Omental fat pad (tissue), 4 donors: Measurements from ENCODE around the gene ACSL1. TPM values are rescaled to one million over a fixed set of nuclear protein-coding genes. Genes with fewer than 3 reads are reported as not detected.
A peak's percentile ranks its signal among the peaks of the same experiment; 100 is the strongest.

Experiments
- ATAC-seq: fragments of 150-250 bp; one replicate; pipeline ENCODE4 v1.9.1; 2016; ENCODE audit warnings: mild to moderate bottlenecking, moderate library complexity; ENCODE audit not compliant: low FRiP score
- DNase-seq: peaks from one replicate; pipeline ENCODE4 v3.0.0-alpha.2; 2019; ENCODE audit warnings: low spot score
- total RNA-seq, 4 donors: library from RNA; depleted of rRNA; stranded (reverse); fragments of >200 nt; gene quantifications; one replicate each; pipeline ENCODE4 v1.1.0, GENCODE V29; 2016
- TF ChIP-seq, protein P1 (sequence below), 3 donors: fragments of 450-650 bp; IDR thresholded peaks; one replicate each; pipeline ENCODE4 v1.5.1; 2016 to 2017; ENCODE audit warnings: antibody characterized with exemption in 3 of 3, mild to moderate bottlenecking in 3 of 3, moderate library complexity in 2 of 3

Gene ACSL1
- total RNA-seq, 4 donors from 2014 or later, result 577 to 1,142 (median 917) TPM

DNA sequence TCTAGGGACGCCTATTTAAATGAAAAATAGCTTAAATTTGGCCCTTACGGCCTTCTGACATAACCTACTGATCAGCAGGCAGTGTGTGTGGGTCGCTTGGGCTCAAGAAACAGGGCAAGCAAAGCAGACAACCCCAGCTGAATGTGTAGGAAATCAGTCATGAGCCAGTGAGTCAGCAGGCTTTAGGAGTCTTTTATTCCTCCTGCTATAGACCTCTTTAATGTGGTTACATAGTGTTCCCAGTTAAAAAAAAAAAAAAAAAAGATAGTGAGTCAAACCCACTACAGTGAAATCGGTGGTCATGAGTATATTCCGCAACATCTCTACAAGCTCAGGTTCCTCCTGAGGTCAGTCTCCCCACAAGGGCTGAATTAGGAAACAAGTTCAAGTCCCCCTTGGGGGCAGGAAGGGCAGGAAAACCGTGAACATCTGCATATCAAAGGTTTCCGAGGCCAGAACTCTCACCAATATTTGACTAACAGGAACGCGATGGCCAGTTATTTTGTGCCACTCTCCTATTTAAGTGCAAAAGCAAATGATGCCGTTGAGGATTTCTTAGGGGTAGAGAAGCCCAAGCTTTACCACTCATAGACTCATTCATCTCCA lies 32.7 kb downstream of the ACSL1 start:
- DNase-seq, result no peak
- TF ChIP-seq, protein P1, sequence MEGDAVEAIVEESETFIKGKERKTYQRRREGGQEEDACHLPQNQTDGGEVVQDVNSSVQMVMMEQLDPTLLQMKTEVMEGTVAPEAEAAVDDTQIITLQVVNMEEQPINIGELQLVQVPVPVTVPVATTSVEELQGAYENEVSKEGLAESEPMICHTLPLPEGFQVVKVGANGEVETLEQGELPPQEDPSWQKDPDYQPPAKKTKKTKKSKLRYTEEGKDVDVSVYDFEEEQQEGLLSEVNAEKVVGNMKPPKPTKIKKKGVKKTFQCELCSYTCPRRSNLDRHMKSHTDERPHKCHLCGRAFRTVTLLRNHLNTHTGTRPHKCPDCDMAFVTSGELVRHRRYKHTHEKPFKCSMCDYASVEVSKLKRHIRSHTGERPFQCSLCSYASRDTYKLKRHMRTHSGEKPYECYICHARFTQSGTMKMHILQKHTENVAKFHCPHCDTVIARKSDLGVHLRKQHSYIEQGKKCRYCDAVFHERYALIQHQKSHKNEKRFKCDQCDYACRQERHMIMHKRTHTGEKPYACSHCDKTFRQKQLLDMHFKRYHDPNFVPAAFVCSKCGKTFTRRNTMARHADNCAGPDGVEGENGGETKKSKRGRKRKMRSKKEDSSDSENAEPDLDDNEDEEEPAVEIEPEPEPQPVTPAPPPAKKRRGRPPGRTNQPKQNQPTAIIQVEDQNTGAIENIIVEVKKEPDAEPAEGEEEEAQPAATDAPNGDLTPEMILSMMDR (IDR thresholded peaks at IDR 0.05), result no peak
- peak; percentile 69 for ATAC-seq

DNA sequence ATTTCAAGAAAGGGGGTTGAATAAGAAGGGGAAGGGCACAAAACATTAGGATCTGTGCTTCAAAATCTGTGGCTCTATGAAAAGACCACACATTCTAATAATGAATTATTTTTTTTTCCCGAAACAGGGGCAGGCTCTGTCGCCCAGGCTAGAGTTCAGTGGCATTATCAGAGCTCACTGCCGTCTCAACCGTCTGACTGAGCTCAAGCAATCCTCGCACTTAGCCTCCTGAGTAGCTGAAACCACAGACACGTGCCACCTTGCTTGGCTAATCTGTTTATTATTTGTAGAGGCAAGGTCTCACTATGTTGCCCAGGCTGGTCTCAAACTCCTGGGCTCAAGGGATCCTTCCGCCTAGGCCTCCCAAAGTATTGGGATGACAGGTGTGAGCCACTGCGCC lies 33.4 kb downstream of the ACSL1 start:
- ATAC-seq, result no peak
- TF ChIP-seq, protein P1 (IDR thresholded peaks at IDR 0.05), result no peak

DNA sequence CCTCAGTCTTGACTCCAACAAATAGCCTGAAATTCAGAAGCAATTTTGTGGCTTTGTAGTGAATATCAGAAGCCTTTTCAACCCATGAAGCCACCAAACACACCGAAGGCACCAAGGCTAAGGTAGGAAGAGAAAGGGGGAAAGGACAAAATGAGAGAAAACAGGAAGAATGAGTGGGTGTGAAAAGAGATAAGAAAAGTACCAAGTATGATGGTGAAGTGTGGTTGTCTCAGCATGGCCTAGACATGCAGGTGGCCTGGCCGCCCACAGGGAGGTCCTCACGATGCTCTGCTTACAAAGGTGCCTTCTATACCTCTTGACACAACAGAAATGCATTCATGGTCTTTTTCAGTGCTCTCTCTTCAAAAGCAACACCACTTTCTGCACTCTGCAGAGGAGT lies 34.9 kb downstream of the ACSL1 start:
- DNase-seq (no peak), ATAC-seq (no peak)
- TF ChIP-seq, protein P1 (IDR thresholded peaks at IDR 0.05), result no peak

More for the DNA sequence above, 33.4 kb downstream of the ACSL1 start:
- DNase-seq, result no peak

DNA sequence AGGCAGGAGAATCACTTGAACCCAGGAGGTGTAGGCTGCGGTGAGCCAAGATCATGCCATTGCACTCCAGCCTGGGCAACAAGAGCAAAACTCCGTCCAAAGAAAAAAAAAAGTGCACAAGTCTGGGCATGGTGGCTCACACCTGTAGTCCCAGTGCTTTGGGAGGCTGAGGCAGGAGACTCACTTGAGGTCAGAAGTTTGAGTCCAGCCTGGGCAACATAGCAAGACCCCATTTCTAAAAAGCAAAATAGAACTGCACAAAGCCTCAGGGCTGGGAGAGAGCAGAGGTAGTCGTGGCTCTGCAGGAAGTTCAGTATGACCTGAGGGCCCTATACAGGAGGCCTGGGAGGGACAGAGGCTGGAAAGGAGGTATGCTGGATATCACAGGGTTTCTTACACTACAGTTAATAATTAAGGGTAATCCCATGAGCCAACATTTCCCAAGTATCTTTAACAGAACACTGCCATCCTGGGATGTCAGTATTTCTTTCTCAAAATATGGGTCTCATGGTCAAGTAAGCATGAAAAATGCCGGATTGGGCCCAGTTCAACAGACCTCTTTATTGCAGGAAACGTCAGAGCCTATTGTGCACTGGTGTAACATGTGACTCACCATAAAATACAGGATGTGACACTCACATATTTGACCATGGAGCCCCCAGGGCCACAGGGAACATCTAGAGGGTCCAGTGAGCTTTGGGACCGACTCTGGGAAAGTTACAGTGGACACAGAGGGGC lies 37.8 kb downstream of the ACSL1 start:
- TF ChIP-seq, protein P1 (IDR thresholded peaks at IDR 0.05), result no peak

DNA sequence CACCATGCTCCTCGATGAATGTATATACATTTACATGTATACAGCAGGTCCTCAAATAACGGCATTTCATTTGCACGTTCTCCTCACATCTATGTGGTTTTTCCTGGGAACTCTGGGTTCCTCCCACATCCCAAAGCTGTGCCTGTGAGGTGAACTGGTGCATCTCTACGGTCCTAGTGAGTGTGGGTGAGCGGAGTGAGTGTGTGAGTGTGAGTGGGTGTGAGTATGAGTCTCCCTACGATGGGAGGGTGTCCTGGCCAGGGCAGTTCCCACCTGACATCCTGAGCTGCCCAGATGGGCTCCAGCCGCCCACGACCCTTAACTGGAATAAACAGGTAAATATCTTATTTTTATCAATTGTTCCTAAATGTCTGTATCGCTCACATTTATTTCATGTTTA lies 40.0 kb downstream of the ACSL1 start:
- DNase-seq (no peak), ATAC-seq (no peak)
- TF ChIP-seq, protein P1 (IDR thresholded peaks at IDR 0.05), result no peak

More for the DNA sequence above, 37.8 kb downstream of the ACSL1 start:
- DNase-seq (no peak), ATAC-seq (no peak)

DNA sequence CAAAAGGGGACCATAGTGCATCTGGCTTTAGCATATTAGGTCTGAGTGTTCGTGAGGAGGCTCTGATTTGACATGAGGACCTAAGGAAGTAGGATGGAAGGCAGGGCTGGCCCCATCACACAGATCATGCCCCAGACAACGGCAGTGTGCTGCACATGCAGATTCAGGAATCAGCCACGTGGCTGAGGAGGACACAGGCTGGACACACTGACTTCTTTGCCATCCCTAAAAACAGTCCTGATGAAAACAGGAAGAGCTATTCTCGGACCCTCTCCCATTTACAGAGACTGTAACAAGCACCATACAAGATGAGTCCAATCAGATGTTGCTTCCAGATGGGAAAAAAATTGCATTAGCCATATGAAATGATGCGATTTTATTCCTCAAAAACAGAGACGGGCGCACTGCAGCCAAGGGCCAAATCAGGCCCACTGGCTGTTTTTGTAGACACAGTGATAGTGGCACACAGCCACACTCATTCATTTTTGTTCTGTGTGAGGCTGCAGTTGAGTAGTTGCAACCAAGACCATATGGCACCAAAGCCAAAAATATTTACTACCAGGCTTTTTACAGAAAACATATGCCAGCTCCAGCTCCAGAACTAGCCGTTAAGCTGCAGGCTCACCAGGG lies 41.0 kb downstream of the ACSL1 start:
- no peak for ATAC-seq
- no peak for DNase-seq
- TF ChIP-seq, protein P1 (IDR thresholded peaks at IDR 0.05), result no peak
